HCT116 (cell line): ENCODE data around the gene SORCS2. TPM values are rescaled to one million over a fixed set of nuclear protein-coding genes. Genes with fewer than 3 reads are reported as not detected.

Experiments
- ATAC-seq: fragments of 200-7000 bp; cut with Tn5 transposase; 2 replicates; pipeline ENCODE4 v1.9.1; 2020; ENCODE audit warnings: mild to moderate bottlenecking, moderate library complexity
- BruUV-seq: library from RNA; stranded (reverse); fragments of 400-500 nt; replicated peaks from 2 replicates; lab custom pipeline; 2021; lab: Mats Ljungman, UMichigan
- CTCF ChIA-PET: fragments of 300-600 bp; sonication (Branson Sonifier 250); formaldehyde crosslinking; loops from one replicate; lab custom pipeline; 2021; ENCODE audit warnings: antibody characterized with exemption; lab: Charles Lee
- POLR2A ChIA-PET: fragments of 300-600, 350-600 bp; sonication (Branson Sonifier 250); formaldehyde crosslinking; loops from one replicate; lab custom pipeline; 2021; ENCODE audit warnings: antibody characterized with exemption; lab: Charles Lee
- RAD21 ChIA-PET, 2 experiments: fragments of 300-600 bp; sonication (Branson Sonifier 250); formaldehyde crosslinking; loops; one replicate each; lab custom pipeline; 2023; ENCODE audit warnings: low total read pairs in 2 of 2; ENCODE audit not compliant: uncharacterized antibody in 2 of 2, unreplicated experiment in 2 of 2, low non-redundant PET in 1 of 2; lab: Charles Lee
- DNase-seq: peaks from one replicate; pipeline ENCODE4 v3.0.0-alpha.2; 2010; ENCODE audit warnings: low read depth, low spot score
- H2AFZ ChIP-seq: fragments of 200-600 bp; shearing (Covaris generic), sonication (generic); 2 replicates; pipeline ENCODE4 v1.6.1; 2017; ENCODE audit warnings: low read depth, mixed run types, mixed read lengths, antibody characterized with exemption, low read length; ENCODE audit not compliant: poor library complexity, severe bottlenecking
- H3K27ac ChIP-seq: 2 replicates; pipeline ENCODE4 v1.5.1; 2012; ENCODE audit warnings: low read depth, low read length
- H3K27me3 ChIP-seq: fragments of 200-600 bp; sonication (generic); 2 replicates; pipeline ENCODE4 v1.6.1; 2016; ENCODE audit warnings: mixed run types, low read length, mixed read lengths; ENCODE audit not compliant: insufficient read depth
- H3K36me3 ChIP-seq, 2 experiments: fragments of 200-500 bp in 1 of 2; fragments of 200-600 bp in 1 of 2; sonication (Bioruptor generic) in 1 of 2; sonication (generic) in 1 of 2; 2 replicates each; pipeline versions ENCODE4 v1.5.1 to v1.6.1; 2014 to 2016; ENCODE audit warnings: low read length in 2 of 2, inconsistent platforms in 1 of 2, mixed read lengths in 1 of 2, mixed run types in 1 of 2; ENCODE audit not compliant: insufficient read depth in 2 of 2, control insufficient read depth in 1 of 2
- H3K4me1 ChIP-seq, 2 experiments: fragments of 200-600 bp in 1 of 2; sonication (generic) in 1 of 2; 2 replicates each; pipeline versions ENCODE4 v1.5.1 to v1.6.1; 2012 to 2017; ENCODE audit warnings: low read length in 2 of 2, inconsistent platforms in 1 of 2, mild to moderate bottlenecking in 1 of 2, mixed read lengths in 1 of 2, mixed run types in 1 of 2, moderate library complexity in 1 of 2; ENCODE audit not compliant: insufficient read depth in 2 of 2, control insufficient read depth in 1 of 2
- H3K4me2 ChIP-seq: fragments of 200-600 bp; sonication (generic); 2 replicates; pipeline ENCODE4 v1.6.1; 2017; ENCODE audit warnings: mixed run types, low read length, mixed read lengths
- H3K4me3 ChIP-seq, 2 experiments: fragments of 200-600 bp in 1 of 2; sonication (generic) in 1 of 2; replicated peaks in 1 of 2; 2 replicates each; pipeline ENCODE4 v1.5.1; 2011 to 2016; ENCODE audit warnings: low read length in 2 of 2, control low read depth in 1 of 2, low read depth in 1 of 2, mild to moderate bottlenecking in 1 of 2, mixed read lengths in 1 of 2, mixed run types in 1 of 2
- H3K79me2 ChIP-seq: fragments of 200-600 bp; sonication (generic); 2 replicates; pipeline ENCODE4 v1.6.1; 2017; ENCODE audit warnings: mild to moderate bottlenecking, mixed run types, low read length, moderate library complexity, mixed read lengths; ENCODE audit not compliant: insufficient read depth
- H3K9ac ChIP-seq: fragments of 200-600 bp; sonication (generic); 2 replicates; pipeline ENCODE4 v1.6.1; 2016; ENCODE audit warnings: low read length, mixed read lengths
- H3K9me2 ChIP-seq: fragments of 200-600 bp; sonication (generic), shearing (Covaris generic); 2 replicates; pipeline ENCODE4 v1.6.1; 2017; ENCODE audit warnings: mixed run types, mild to moderate bottlenecking, moderate library complexity; ENCODE audit not compliant: insufficient read depth
- H3K9me3 ChIP-seq, 2 experiments: fragments of 200-500 bp in 1 of 2; fragments of 200-600 bp in 1 of 2; sonication (Bioruptor generic) in 1 of 2; sonication (generic) in 1 of 2; 2 replicates each; pipeline ENCODE4 v1.6.1; 2014 to 2017; ENCODE audit warnings: low read length in 2 of 2, mixed read lengths in 2 of 2, inconsistent platforms in 1 of 2, low read depth in 1 of 2, mild to moderate bottlenecking in 1 of 2, mixed run types in 1 of 2, moderate library complexity in 1 of 2; ENCODE audit not compliant: control insufficient read depth in 1 of 2, insufficient read depth in 1 of 2
- H4K20me1 ChIP-seq: fragments of 200-600 bp; sonication (generic), shearing (Covaris generic); 2 replicates; pipeline ENCODE4 v1.6.1; 2017; ENCODE audit warnings: mixed run types, mild to moderate bottlenecking, moderate library complexity; ENCODE audit not compliant: insufficient read depth
- ATF3 ChIP-seq: IDR thresholded peaks from 2 replicates; pipeline ENCODE4 v1.6.1; 2012
- CBX3 ChIP-seq: IDR thresholded peaks from 2 replicates; pipeline ENCODE4 v1.6.1; 2012; ENCODE audit warnings: low read depth
- CEBPB ChIP-seq: IDR thresholded peaks from 2 replicates; pipeline ENCODE4 v1.6.1; 2012; ENCODE audit warnings: low read depth
- CTCF ChIP-seq, 3 experiments: fragments of 200-600 bp in 1 of 3; sonication (generic) in 1 of 3; IDR thresholded peaks in 2 of 3; conservative IDR thresholded peaks in 1 of 3; 2 replicates each; pipeline ENCODE4 v1.5.1; 2012 to 2017; ENCODE audit warnings: low read depth in 2 of 3, low read length in 2 of 3, antibody characterized with exemption in 1 of 3, borderline replicate concordance in 1 of 3, control low read depth in 1 of 3, mild to moderate bottlenecking in 1 of 3, mixed read lengths in 1 of 3, mixed run types in 1 of 3, moderate library complexity in 1 of 3; ENCODE audit not compliant: insufficient read depth in 1 of 3
- ELF1 ChIP-seq: IDR thresholded peaks from 2 replicates; pipeline ENCODE4 v1.6.1; 2012; ENCODE audit warnings: low read depth, borderline replicate concordance
- EZH2 ChIP-seq: fragments of 200-600 bp; sonication (generic); IDR thresholded peaks from 2 replicates; pipeline ENCODE4 v1.6.1; 2017; ENCODE audit warnings: antibody characterized with exemption, mixed run types
- EZH2phosphoT487 ChIP-seq: fragments of 200-600 bp; IDR thresholded peaks from 2 replicates; pipeline ENCODE4 v1.6.1; 2018; ENCODE audit warnings: antibody characterized with exemption, borderline replicate concordance
- FOSL1 ChIP-seq: IDR thresholded peaks from 2 replicates; pipeline ENCODE4 v1.6.1; 2012; ENCODE audit warnings: low read depth
- JUND ChIP-seq: IDR thresholded peaks from 2 replicates; pipeline ENCODE4 v1.6.1; 2012
- MAX ChIP-seq: IDR thresholded peaks from 2 replicates; pipeline ENCODE4 v1.6.1; 2012
- POLR2AphosphoS5 ChIP-seq: IDR thresholded peaks from 2 replicates; pipeline ENCODE4 v1.6.1; 2011; ENCODE audit warnings: mild to moderate bottlenecking, low read depth, low read length, moderate library complexity
- SIN3A ChIP-seq: IDR thresholded peaks from 2 replicates; pipeline ENCODE4 v1.6.1; 2012; ENCODE audit warnings: low read depth
- TCF7L2 ChIP-seq: IDR thresholded peaks from 2 replicates; pipeline ENCODE4 v1.7.0; 2011; ENCODE audit warnings: borderline replicate concordance, inconsistent platforms; ENCODE audit not compliant: insufficient read depth, insufficient read length; ENCODE audit errors: extremely low read depth
- ZBTB33 ChIP-seq: IDR thresholded peaks from 2 replicates; pipeline ENCODE4 v1.6.1; 2011; ENCODE audit warnings: mild to moderate bottlenecking, low read length, moderate library complexity; ENCODE audit not compliant: insufficient replicate concordance; ENCODE audit errors: extremely low read depth
- ZFX ChIP-seq: fragments of 450-650 bp; IDR thresholded peaks from 2 replicates; pipeline ENCODE4 v1.6.1; 2017
- ZNF274 ChIP-seq: fragments of 200-500 bp; sonication (Bioruptor generic); IDR thresholded peaks from 2 replicates; pipeline ENCODE4 v1.6.1; 2014; ENCODE audit warnings: mild to moderate bottlenecking, low read depth, low read length, inconsistent platforms
- intact Hi-C: fragments of 100-400 bp; cut with micrococcal nuclease; formaldehyde crosslinking; loops from 2 replicates; pipeline ENCODE4 v1.10.0; 2022
- total RNA-seq: library from RNA; stranded (reverse); gene quantifications from one replicate; pipeline ENCODE4 v1.2.1, GENCODE V29; 2021; ENCODE audit not compliant: unreplicated experiment

The SORCS2 gene
- total RNA-seq, 1 experiment from 2014 or later: 0.37 TPM

- ChIA-PET POLR2A (no interaction called here), CTCF (no interaction called here), RAD21 (no interaction called here)
- ATAC-seq (no peak), DNase-seq (no peak)
- H3K27me3 ChIP-seq: 0 out of 2 replicates have a peak, but pooled peaks cover 4% of the 10 kb centered on the region
- no peak overlapping the region for H3K4me3 ChIP-seq
- H3K9me3 ChIP-seq: no peaks in the 10 kb centered on the region
- H4K20me1 ChIP-seq: no peaks in the 10 kb centered on the region
- H2AFZ ChIP-seq: no peak overlapping the region
- no peaks in the 10 kb centered on the region for H3K9me2 ChIP-seq
- TF ChIP-seq ZBTB33: no peak
- TF ChIP-seq CEBPB: no peak
- no peak for TF ChIP-seq ATF3
- no peak for TF ChIP-seq CBX3
- no peak for TF ChIP-seq FOSL1
- peaks cover 2 to 28% of the 10 kb centered on the region in 2 experiments; a peak in 2 of 4 replicates for H3K4me1 ChIP-seq
- no peak overlapping the region for H3K9ac ChIP-seq
- BruUV-seq: no TSS peak
- intact Hi-C loops: no loop called here
- H3K4me2 ChIP-seq: no peak overlapping the region
- H3K36me3 ChIP-seq: no peaks in the 10 kb centered on the region
- H3K27ac ChIP-seq: no peak overlapping the region
- H3K79me2 ChIP-seq: no peaks in the 10 kb centered on the region
These were observed 75.5 kb downstream of the SORCS2 start for GRCh38 chr4:7267829-7268228.

- ATAC-seq: no peak
- Histone ChIP-seq H3K9me3 (no peaks in the 10 kb centered on the region), H3K9ac (no peak overlapping the region), H3K79me2 (no peaks in the 10 kb centered on the region), H3K9me2 (no peaks in the 10 kb centered on the region), H3K4me1 (peaks cover 2 to 17% of the 10 kb centered on the region in 2 experiments; a peak in 2 of 4 replicates), H3K4me3 (no peak overlapping the region), H2AFZ (no peak overlapping the region), H3K27me3 (peaks cover 7% of the 10 kb centered on the region; the same call in 1 of the 2 replicates), H3K36me3 (no peaks in the 10 kb centered on the region), H4K20me1 (no peaks in the 10 kb centered on the region), H3K27ac (no peak overlapping the region), H3K4me2 (no peak overlapping the region)
- POLR2A ChIA-PET: no interaction called here
- DNase-seq: no peak
- BruUV-seq: no TSS peak
- RAD21 ChIA-PET: no interaction called here
- CTCF ChIA-PET: no interaction called here
- intact Hi-C loops: no loop called here
- TF ChIP-seq MAX: no peak
- no peak for TF ChIP-seq POLR2AphosphoS5
- TF ChIP-seq TCF7L2: no peak
- TF ChIP-seq CBX3: no peak
- TF ChIP-seq EZH2phosphoT487: no peak
- no peak for TF ChIP-seq ZNF274
- TF ChIP-seq ELF1: no peak
- no peak for TF ChIP-seq ZFX
- TF ChIP-seq EZH2: no peak
- no peak for TF ChIP-seq SIN3A
- no peak for TF ChIP-seq CTCF (IDR thresholded peaks at IDR 0.05 in 2 of 3, conservative IDR thresholded peaks at IDR 0.05 in 1 of 3; ENCODE audit: borderline replicate concordance in 1 of 3, insufficient read depth in 1 of 3, low read depth in 2 of 3, low read length in 2 of 3)
- TF ChIP-seq FOSL1: no peak
- no peak for TF ChIP-seq JUND
These were observed 76.6 kb downstream of the SORCS2 start for GRCh38 chr4:7268941-7269340.
